Measurements from ENCODE around the gene ENG.

ENG gene

GRCh38 chr9:127877566-127877998 is 23.1 kb upstream of the ENG start, which contains the start of gene AK1:
Gene AK1 (minus strand): TSS chr9:127877675. CDS start chr9:127874617, 3,058 bp downstream.
- TF ChIP-seq CTCF (IDR thresholded peaks at IDR 0.05; ENCODE audit: low read depth, low read length) = no peak
- H3K4me3 ChIP-seq (ENCODE audit: low read depth, low read length) = peak within 1 kb of the TSS; percentile 67

- peak overlapping the region; percentile 67 for H3K4me3 ChIP-seq (ENCODE audit: low read depth, low read length)
- TF ChIP-seq CTCF (IDR thresholded peaks at IDR 0.05; ENCODE audit: low read depth, low read length) = no peak
Measured at GRCh38 chr9:127876764-127877562, 22.5 kb upstream of the ENG start.

- H3K4me3 ChIP-seq (ENCODE audit: low read depth, low read length) = peak overlapping the region; percentile 17; the same call in 1 of the 2 replicates
- TF ChIP-seq CTCF (IDR thresholded peaks at IDR 0.05; ENCODE audit: low read depth, low read length) = no peak
Measured at GRCh38 chr9:127876026-127876763, 21.7 kb upstream of the ENG start.

- H3K4me3 ChIP-seq (ENCODE audit: low read depth, low read length) = 0 out of 2 replicates have a peak overlapping the region, but pooled peaks have one; percentile 17
- TF ChIP-seq CTCF (IDR thresholded peaks at IDR 0.05; ENCODE audit: low read depth, low read length) = no peak
Measured at GRCh38 chr9:127875306-127875966, 21.0 kb upstream of the ENG start.

GRCh38 chr9:127874301-127875221 is 20.1 kb upstream of the ENG start:
- H3K4me3 ChIP-seq (ENCODE audit: low read depth, low read length) = no peak overlapping the region
- no peak for TF ChIP-seq CTCF (IDR thresholded peaks at IDR 0.05; ENCODE audit: low read depth, low read length)

GRCh38 chr9:127873886-127874285 is 19.4 kb upstream of the ENG start:
- H3K4me3 ChIP-seq (ENCODE audit: low read depth, low read length) = no peak overlapping the region
- TF ChIP-seq CTCF (IDR thresholded peaks at IDR 0.05; ENCODE audit: low read depth, low read length) = no peak

All from WI38 (cell line).